Tibial nerve (tissue), 4 donors: ENCODE measurements around the gene LRRC27. TPM values are rescaled to one million over a fixed set of nuclear protein-coding genes. Genes with fewer than 3 reads are reported as not detected.
"Not testable (repeated sequence)": the region's sequence is repeated elsewhere in the genome, so short reads cannot be mapped to it uniquely, and the experiment has no call there.

ENCODE experiments used
- DNase-seq, 2 donors: peaks; one replicate each; pipeline ENCODE4 v3.0.0-alpha.2; 2019; ENCODE audit warnings: low spot score in 2 of 2
- H3K27ac ChIP-seq, 4 donors: fragments of 200-600 bp; sonication (generic) in 3 of 4; one replicate each; pipeline ENCODE4 v1.5.1; 2017 to 2019; ENCODE audit warnings: mild to moderate bottlenecking in 1 of 4
- H3K27me3 ChIP-seq, 2 donors: fragments of 200-600 bp; sonication (generic) in 1 of 2; one replicate each; pipeline versions ENCODE4 v1.5.1 to v1.6.0; 2017 to 2019
- H3K36me3 ChIP-seq, 3 donors: fragments of 200-600 bp; sonication (generic); one replicate each; pipeline ENCODE4 v1.5.1; 2018 to 2019
- H3K4me1 ChIP-seq, 4 donors: fragments of 200-600 bp; sonication (generic) in 3 of 4; one replicate each; pipeline ENCODE4 v1.5.1; 2017 to 2019
- H3K4me3 ChIP-seq, 4 donors: fragments of 200-600 bp; sonication (generic) in 3 of 4; one replicate each; pipeline ENCODE4 v1.5.1; 2017 to 2019; ENCODE audit warnings: mild to moderate bottlenecking in 1 of 4, moderate library complexity in 1 of 4
- H3K9me3 ChIP-seq, 4 donors: fragments of 200-600 bp; sonication (generic) in 3 of 4; one replicate each; pipeline ENCODE4 v1.5.1; 2017 to 2019
- EP300 ChIP-seq, 2 donors: sonication (generic); formaldehyde crosslinking; IDR thresholded peaks; one replicate each; pipeline ENCODE4 v1.6.1; 2017; ENCODE audit warnings: antibody characterized with exemption in 2 of 2, mild to moderate bottlenecking in 1 of 2
- POLR2A ChIP-seq, 2 donors: fragments of 450-650 bp; IDR thresholded peaks; one replicate each; pipeline ENCODE4 v1.6.1; 2017; ENCODE audit warnings: antibody characterized with exemption in 2 of 2, mild to moderate bottlenecking in 2 of 2, moderate library complexity in 2 of 2
- WGBS, 2 donors: methylation state at CpG; one replicate each; pipeline ENCODE4 v1.1.5; 2018; 5-methylcytosine and 5-hydroxymethylcytosine counted together
- total RNA-seq, 4 donors: library from RNA; depleted of rRNA; stranded (reverse); fragments of >200 nt; gene quantifications; one replicate each; pipeline ENCODE4 v1.1.0, GENCODE V29; 2016
- TF ChIP-seq, protein P1 (sequence below), 5 experiments: fragments of 200-600 bp in 3 of 5; fragments of 450-650 bp in 2 of 5; sonication (generic) in 3 of 5; IDR thresholded peaks; one replicate each; pipeline ENCODE4 v1.5.1; 2016 to 2019; ENCODE audit warnings: antibody characterized with exemption in 5 of 5, mild to moderate bottlenecking in 3 of 5, moderate library complexity in 2 of 5

Gene LRRC27
- total RNA-seq, 4 donors from 2014 or later, result 10.1 to 21.6 (median 17.9) TPM

DNA sequence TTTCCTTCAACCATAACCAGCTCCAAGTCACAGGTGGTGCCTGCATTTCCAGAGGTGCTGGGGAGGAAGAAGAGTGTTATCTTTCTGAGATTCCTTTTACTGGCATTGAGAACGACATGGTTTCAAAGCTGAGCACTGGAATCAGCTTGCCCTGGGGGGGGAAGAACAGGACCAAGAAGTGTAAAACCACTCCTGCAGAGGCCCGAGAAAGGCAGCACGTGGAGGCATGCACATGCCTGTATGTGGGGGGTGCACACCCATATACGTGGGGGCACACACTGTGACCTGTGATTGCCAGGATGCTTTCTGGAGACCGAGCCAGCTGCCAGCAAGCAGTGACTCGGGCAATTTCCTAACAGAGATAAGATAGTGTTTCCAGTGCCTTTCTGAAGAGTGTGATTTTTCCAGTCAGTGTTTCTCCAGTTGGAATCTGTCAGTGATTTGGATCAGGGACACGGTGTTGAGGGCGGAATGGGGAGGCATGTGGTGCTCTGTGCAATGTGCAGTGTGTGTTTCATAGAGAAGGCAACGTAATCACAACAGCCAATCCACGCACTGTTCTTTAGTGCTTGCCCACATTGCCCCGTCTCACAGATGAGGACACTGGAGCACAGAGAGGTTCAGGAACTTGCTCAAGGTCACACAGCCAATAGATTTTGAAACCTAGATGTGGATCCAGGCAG, 4.2 kb downstream of the LRRC27 start:
- Histone ChIP-seq H3K27ac (peak overlapping the region in 1 of 4 donors; percentile 49), H3K4me1 (peaks cover 0 to 15% (median 5%) of the 10 kb centered on the region in 4 donors), H3K4me3 (no peak overlapping the region), H3K36me3 (peaks cover 0 to 35% (median 0%) of the 10 kb centered on the region in 3 donors), H3K27me3 (no peaks in the 10 kb centered on the region), H3K9me3 (no peaks in the 10 kb centered on the region)
- DNase-seq, result no peak
- TF ChIP-seq, protein P1, sequence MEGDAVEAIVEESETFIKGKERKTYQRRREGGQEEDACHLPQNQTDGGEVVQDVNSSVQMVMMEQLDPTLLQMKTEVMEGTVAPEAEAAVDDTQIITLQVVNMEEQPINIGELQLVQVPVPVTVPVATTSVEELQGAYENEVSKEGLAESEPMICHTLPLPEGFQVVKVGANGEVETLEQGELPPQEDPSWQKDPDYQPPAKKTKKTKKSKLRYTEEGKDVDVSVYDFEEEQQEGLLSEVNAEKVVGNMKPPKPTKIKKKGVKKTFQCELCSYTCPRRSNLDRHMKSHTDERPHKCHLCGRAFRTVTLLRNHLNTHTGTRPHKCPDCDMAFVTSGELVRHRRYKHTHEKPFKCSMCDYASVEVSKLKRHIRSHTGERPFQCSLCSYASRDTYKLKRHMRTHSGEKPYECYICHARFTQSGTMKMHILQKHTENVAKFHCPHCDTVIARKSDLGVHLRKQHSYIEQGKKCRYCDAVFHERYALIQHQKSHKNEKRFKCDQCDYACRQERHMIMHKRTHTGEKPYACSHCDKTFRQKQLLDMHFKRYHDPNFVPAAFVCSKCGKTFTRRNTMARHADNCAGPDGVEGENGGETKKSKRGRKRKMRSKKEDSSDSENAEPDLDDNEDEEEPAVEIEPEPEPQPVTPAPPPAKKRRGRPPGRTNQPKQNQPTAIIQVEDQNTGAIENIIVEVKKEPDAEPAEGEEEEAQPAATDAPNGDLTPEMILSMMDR (IDR thresholded peaks at IDR 0.05), result no peak
- TF ChIP-seq EP300 (IDR thresholded peaks at IDR 0.05) (no peak), POLR2A (IDR thresholded peaks at IDR 0.05) (no peak)
- WGBS, 2 donors, result 71 to 76% methylated on average over 11 of the region's 11 CpGs

DNA sequence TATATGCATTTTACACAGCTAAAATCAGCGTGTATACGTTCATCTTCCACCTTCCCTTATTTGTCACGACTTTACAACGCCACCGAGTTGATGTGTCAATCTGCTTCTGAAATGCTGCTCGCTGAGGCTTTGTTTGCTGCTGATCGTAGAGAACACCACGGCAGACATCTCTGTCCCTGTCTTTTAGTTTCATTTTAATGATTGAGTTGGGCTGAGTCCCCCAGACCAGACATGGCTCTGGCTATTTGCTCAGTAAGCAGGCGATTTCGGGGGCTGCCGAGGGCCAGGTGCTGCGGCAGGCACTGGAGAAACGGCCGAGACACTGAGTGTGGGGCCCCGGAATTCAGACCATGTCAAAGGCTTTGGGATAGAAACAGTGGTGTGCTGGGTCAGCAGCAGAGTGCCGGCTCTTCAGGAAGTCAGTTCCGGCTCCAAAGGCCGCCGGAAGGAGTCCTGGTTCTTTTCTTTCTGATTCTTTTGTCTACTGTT, 5.0 kb downstream of the LRRC27 start:
- DNase-seq, result no peak
- Histone ChIP-seq H3K4me1 (peaks cover 0 to 14% (median 5%) of the 10 kb centered on the region in 4 donors), H3K27me3 (no peaks in the 10 kb centered on the region), H3K36me3 (peaks cover 0 to 38% (median 0%) of the 10 kb centered on the region in 3 donors), H3K4me3 (peak overlapping the region in 3 of 4 donors; percentile 22 to 43 (median 34)), H3K9me3 (no peaks in the 10 kb centered on the region), H3K27ac (peak overlapping the region in 3 of 4 donors; percentile 11 to 78 (median 69))
- TF ChIP-seq, protein P1 (IDR thresholded peaks at IDR 0.05), result no peak
- no peak for TF ChIP-seq EP300 (IDR thresholded peaks at IDR 0.05)
- no peak for TF ChIP-seq POLR2A (IDR thresholded peaks at IDR 0.05)
- WGBS, 2 donors, result 55 to 56% methylated on average over 19 of the region's 19 CpGs

DNA sequence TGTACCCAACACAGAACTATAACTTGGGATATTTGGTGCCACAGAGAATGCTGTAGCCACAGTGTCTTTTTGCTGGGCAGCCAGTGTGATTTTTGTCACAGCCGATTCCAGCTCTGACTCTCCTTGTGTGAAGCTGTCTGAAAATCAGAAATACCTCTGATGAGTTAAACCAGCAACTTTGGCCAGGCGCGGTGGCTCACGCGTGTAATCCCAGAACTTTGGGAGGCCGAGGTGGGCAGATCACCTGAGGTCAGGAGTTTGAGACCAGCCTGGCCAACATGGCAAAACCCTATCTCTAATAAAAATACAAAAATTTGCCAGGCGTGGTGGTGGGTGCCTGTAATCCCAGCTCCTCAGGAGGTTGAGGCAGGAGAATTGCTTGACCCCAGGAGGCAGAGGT, 5.9 kb downstream of the LRRC27 start:
- 92 to 94% methylated on average over 7 of the region's 7 CpGs for WGBS, 2 donors
- not testable (repeated sequence) for H3K9me3 ChIP-seq, DNase-seq, H3K4me3 ChIP-seq, H3K4me1 ChIP-seq, H3K27me3 ChIP-seq
- Histone ChIP-seq H3K27ac (peak overlapping the region in 1 of 4 donors; percentile 78), H3K36me3 (peaks cover 0 to 47% (median 0%) of the 10 kb centered on the region in 3 donors)

DNA sequence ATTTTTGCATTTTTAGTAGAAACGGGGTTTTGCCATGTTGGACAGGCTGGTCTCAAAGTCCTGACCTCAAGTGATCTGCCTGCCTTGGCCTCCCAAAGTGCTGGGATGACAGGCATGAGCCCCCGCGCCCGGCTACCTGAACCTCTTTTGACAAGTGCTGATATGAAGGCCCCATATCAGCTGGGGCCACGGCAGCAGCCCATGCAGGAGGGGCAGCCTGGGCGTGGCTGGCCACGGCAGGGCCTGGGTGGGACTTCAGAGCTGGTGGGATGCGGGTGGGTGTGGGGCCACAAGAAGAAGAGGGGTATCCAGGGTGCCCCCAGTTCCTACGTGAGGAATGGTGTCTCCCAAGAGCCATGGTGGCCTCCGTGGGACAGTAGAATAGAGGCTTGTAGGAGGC, 6.9 kb downstream of the LRRC27 start:
- 83 to 93% methylated on average over 9 to 10 of the region's 10 CpGs for WGBS, 2 donors
- DNase-seq, result no peak
- peaks cover 0 to 56% (median 0%) of the 10 kb centered on the region in 3 donors for H3K36me3 ChIP-seq

DNA sequence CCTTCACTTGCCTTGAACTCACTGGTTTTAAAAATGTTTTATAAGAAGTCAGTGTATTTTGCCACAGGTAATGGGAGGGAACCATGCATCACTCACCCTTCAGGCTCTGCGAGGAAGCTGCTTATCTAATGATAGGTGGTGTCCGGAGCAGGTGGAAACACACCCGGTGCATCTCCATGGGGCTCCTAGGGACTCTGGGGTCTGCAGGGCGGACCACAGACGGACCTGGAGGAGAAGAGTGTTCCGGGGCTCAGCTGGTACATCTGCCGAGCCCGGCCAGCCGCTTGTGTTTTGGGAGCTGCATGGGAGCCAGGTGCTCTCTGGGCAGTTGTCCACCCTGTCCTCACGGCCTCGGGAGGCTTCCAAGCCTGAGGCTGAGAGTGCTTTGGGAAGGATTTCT, 7.3 kb downstream of the LRRC27 start:
- Histone ChIP-seq H3K27ac (no peak overlapping the region), H3K9me3 (peaks cover 0 to 4% (median 0%) of the 10 kb centered on the region in 4 donors), H3K27me3 (no peaks in the 10 kb centered on the region), H3K4me3 (no peak overlapping the region), H3K36me3 (peaks cover 0 to 54% (median 0%) of the 10 kb centered on the region in 3 donors), H3K4me1 (peaks cover 0 to 5% (median 0%) of the 10 kb centered on the region in 4 donors)
- TF ChIP-seq, protein P1 (IDR thresholded peaks at IDR 0.05), result no peak
- no peak for TF ChIP-seq POLR2A (IDR thresholded peaks at IDR 0.05)
- no peak for TF ChIP-seq EP300 (IDR thresholded peaks at IDR 0.05)
- no peak for DNase-seq
- 91 to 93% methylated on average over 11 of the region's 11 CpGs for WGBS, 2 donors

More for the DNA sequence above, 6.9 kb downstream of the LRRC27 start:
- Histone ChIP-seq H3K9me3 (peaks cover 0 to 4% (median 0%) of the 10 kb centered on the region in 4 donors), H3K27me3 (no peaks in the 10 kb centered on the region), H3K27ac (no peak overlapping the region), H3K4me1 (peaks cover 0 to 5% (median 0%) of the 10 kb centered on the region in 4 donors), H3K4me3 (no peak overlapping the region)
- TF ChIP-seq, protein P1 (IDR thresholded peaks at IDR 0.05), result no peak
- no peak for TF ChIP-seq POLR2A (IDR thresholded peaks at IDR 0.05)
- TF ChIP-seq EP300 (IDR thresholded peaks at IDR 0.05), result no peak
